T follicular helper cell (primary cell): ENCODE data around the gene RAPGEF4.
"Not testable (repeated sequence)": the region's sequence is repeated elsewhere in the genome, so short reads cannot be mapped to it uniquely, and the experiment has no call there.

ENCODE experiments used
- DNase-seq: peaks from one replicate; pipeline ENCODE4 v3.0.0-alpha.2; 2020; ENCODE audit warnings: low read depth

The RAPGEF4 gene

DNA sequence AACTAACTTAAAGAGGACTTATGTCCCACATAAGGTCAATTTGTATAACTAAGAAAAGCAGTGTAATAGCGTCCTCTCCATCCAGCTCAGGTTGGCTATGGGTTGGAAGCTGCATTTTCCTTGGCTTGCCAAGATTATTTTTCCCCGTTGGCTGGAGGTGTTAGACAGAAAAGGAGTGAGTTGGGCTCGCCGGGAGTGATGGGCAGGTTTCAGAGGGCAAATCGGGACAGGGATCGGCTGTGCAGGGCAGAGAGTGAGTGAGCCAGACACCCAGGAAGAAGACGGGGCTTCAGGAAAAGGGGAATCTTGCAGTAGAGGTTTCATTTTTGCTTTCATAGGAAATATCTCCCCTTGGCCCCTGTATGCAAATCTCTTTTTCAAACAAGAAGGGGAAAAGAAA lies 298.5 kb downstream of the RAPGEF4 start:
- no peak for DNase-seq

DNA sequence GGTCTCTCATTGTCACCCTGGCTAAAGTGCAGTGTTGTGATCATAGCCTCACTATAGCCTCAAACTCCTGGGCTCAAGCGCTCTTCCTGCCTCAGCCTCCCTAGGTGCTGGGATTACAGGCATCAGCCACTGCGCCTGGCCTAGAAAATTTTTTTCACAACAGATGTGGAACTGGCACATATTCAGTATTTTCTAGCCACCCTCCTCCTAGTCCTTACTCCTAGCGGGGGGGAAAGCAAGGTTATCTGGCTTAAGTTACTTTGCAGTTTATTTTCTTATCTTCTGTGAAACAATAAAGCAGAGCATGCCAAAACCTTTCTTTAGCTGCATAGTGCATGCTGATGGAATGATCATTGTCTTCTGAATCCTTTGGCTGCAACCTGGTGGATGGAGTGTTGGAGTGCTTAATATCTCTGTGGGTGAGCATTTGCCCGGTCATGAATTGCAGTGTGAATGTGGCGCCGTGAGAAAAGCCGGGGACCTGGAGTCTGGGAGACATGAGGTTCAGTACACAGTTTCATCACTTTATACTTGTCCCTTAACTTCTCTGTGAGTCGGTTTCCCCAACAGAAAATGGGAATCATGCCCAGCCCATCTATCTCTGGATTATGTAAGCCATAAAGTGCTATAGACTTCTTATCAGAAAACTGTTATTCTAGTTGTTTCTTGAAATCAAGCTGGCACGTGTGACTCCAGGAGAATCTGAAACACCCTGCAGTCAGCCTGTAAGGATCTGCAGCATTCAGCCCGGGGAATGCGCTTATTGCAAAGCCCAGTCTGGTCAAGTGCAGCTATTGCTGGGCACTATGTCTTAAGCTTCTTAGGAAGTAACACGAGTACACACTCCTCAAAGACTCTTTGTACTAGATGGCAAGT lies 301.8 kb downstream of the RAPGEF4 start:
- no peak for DNase-seq

DNA sequence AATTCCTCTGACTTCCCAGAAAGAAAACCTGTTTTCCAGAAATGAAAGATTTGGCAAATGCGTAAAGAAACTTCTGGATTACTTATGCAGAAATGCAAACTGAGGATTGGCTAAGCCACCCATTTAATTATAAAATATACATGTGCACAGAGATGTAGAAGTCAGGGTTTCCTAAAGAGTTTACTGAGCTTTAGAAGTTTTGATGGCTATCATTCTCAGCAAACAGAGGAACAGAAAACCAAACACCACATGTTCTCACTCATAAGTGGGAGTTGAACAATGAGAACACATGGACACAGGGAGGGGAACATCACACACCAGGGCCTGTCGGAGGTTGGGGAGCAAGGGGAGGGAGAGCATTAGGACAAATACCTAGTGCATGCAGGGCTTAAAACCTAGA lies 302.6 kb downstream of the RAPGEF4 start:
- DNase-seq = not testable (repeated sequence)

DNA sequence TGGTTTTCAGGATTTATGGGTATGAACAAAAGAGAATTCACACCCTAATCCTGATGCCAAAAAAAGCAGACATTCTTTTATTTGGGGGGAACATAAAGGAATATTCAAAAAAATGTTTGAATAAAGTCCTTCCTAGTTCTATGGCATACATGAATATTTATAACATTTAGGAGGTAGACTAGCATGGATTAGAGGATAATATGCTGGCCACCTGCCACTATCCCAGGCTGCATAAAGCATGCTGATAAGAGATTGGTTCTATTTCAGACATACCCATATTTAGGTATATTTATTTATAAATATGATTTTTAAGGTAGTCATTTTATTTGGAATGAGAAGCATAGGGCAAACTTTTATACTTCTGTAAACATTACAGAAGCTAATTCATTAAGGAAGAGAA lies 305.1 kb downstream of the RAPGEF4 start:
- no peak for DNase-seq

DNA sequence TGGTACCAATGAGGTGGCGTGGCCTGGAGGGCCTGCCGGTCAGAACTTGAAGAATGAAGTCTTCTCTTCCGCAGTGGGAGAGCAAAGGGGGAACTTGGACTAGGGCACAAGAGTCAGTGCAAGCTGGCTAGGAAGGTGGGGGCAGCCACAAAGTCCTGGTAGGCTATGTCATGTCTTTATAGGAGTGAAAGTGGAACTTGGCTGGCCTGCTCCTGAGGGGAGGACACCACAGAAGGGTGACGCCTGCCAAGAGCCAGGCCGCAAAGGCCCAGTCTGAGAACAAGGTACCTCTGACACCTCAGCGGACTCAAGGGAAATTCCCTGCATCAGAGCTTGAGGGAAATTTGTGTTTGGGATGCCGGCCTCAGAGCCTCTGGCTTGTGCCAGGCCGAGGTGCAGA lies 307.8 kb downstream of the RAPGEF4 start:
- no peak for DNase-seq

DNA sequence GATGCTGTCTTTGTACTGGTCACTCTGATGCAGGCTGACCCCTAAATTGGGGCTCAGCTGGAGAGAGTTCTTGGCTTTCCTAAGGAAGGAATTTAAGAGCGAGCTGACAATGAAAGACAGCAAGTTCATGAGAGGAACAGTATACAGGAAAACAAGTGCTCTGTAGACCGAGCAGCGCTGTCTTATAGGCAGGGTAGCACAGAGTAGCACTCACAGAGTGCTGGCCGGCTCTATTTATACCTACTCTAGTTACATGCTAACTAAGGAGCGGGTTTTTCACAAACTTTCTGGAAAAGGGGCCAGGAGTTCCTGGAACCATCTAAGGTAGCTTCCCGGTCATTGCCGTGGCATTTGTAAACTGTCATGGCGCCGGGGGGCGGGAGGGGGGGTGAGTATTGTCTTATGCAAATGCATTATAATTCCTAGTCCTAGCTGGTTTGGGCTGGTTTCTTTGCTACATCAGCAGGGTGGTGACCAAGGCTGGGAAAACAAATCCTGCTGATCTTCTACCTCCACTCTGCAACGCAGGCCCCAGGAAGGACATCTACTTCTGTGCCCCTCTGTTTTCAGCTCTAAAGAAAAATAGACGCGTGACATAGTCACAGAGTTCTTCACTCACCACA lies 308.4 kb downstream of the RAPGEF4 start:
- DNase-seq = no peak

DNA sequence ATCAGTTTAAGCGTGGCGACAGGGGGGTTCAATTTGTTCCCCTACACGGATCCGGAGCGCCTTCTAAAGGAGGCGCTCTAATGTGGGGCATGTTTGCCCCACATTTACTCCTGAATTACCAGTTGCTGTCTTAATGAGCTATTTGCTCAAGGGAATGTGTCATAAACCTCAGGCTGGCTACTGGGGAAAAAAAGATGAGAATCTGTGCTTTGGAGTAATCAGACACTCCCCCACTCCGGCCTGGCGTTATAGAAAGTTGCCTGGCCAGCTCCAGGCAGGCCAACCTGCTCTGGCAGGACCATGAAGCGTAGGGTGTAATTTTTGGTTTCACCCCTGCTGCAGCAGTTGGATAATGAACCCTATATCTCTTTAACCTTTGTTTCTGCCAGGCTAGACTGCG lies 309.0 kb downstream of the RAPGEF4 start:
- no peak for DNase-seq

DNA sequence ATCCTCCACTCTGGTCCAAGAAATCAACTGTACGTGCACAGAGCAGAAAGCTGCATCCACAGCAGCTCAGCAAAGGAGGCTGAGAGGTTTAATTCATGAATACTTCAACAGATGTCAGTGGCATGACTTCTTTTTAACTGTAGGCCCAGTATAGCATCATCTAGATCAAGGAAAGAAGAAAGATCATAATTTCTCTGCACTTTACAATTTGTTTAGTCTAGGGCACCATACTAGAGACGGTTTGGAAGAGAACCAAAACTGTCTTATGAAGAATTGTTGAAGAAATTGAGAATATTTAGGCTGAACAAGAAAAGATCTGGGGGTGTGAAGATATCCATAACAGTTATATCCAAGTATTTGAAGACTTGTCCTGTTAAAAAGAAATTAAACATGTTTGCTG lies 309.5 kb downstream of the RAPGEF4 start:
- no peak for DNase-seq

DNA sequence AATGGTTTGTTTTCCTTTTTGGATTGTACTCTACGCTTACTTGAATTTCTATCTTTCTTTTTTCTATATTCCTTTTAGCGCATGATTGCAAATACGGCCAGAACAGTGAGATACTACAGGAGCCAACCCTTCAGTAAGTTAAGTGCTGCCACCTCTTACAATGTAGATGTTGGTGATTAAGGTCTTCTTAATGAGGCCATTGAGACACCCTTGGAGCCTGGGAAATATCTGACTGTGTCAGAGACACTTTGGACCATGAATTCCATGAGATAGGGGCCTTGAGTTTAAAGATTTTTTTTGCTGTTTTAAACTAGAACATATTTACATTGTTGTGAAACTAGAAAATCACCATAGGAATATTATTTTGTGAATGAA lies 312.9 kb downstream of the RAPGEF4 start:
- DNase-seq = no peak

DNA sequence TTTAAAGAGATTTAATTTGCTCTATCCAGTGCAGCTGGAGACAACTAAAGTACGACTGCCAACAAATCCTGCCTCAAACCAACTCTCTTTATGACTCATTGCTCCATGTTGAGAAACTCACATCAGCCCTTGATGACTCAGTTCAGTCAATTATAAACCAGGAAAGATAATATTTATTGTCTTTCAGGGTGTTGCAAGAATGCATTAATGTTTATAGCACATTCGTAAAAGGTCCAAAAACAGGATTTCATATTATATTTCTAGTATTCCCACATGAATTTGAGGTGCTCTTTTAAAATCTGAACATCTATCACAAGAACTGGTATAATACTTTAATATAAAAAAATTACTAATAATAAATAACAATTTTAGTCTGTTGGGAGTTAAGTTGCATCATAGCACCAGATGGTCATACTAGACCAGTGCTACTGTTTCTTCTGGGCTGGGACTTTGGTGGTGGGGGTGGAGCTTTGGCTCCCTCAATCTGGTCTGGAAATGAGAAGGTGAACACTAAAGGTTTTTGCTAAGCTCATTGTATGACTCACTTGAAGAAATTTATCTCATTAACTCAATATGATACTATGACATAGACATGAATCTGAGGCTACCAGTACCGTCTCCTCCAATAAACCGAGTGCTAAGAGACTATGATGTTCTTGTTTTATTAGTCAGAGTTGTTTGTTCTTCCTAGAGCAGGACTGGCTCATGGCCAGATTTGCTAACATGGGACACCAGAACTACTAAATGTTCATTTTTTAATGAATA lies 313.4 kb downstream of the RAPGEF4 start:
- no peak for DNase-seq

DNA sequence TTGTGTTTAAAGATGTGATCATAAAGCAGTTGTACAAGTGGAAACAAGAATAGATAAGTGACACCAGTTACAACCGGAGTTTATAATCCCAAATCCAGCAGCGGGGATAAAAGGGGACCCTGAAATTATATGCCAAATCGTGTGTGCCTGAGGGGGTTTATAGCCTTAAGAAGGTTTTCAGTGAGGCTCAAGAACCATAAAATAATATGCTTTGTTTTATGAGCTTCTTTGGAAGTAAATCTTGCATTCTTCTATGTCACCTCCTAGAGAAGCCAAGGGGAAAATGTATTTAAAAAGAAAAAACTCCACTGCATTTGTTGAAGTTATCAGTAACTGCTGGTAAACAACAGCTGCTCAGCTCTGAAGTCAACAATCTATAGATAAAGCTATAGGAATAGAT lies 314.2 kb downstream of the RAPGEF4 start:
- DNase-seq = no peak

DNA sequence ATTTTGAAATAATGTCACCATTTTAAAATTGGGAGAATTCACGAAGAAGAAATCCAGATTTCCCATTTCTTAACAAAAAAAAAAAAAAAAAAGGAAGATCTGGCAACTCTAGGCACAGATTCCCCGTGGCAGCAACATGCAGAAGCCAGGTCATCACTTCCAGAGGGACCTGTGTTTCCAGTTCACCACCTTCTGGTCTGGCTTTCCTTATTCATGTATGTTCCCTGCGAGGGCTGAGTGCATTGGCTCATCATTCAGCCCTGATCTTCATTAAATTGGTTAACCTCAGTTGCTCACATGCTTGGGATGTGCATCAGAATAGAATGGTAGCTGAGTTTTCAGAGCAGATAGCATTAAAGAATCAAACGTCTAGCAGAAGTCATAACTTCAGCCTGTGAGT lies 315.0 kb downstream of the RAPGEF4 start:
- DNase-seq = no peak

DNA sequence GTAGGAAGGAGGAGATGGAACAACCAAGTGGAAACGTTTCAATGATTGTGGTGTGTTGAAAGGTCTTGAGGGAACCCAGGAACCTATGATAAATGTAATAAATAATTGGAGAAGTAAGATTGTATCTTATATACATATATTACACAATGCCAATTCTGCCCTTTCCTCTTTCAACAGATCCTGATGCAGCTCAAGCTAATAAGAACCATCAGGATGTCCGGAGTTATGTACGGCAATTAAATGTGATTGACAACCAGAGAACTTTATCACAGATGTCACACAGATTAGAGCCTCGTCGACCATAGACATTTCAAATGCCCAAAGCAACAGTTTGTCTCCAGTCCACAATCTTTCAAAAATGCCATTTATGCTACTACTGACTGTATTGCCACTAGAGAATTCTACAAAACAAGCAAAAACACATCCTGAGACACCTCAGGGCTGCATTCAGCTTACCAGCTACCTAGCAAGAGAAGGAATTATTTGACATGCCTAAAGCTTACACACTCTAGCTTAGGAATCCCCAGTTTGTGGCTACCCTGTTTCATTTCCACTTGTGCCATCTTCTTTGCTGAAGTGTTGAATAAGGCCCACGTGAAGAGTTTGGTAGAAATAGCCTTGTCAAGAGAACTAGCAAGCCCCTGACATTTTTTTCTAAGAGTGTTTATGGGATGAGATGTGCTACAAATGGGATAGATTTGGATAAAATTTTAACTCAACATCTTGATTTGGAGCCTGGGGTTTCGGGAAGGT lies 316.0 kb downstream of the RAPGEF4 start:
- no peak for DNase-seq

DNA sequence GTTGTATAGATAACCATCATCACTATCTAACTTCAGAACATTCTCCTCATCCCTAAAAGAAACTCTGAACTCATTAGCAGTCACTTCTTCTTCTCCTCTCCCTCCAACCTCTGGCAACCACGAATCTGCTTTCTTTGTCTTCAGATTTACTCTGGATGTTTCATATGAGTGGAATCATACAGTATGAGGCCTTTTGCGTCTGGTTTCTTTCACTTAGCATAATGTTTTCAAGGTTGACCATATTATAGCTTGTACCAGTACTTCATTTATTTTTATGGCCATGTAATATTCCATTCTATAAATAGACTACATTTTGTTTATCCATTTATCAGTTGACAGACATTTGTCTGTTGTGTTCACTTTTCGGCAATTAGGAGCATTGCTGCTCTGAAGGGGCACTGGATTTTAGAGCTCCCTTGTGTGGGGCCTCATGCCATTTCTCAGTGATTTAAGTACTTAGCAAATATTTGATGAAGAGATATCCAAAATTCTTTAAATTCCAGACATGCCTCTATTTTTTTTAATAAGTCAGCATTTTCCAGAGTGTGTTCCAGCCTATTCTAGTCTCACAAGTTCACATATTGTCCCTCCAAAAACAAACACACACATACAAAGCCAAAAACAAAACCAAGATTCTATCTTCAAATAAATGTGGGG lies 317.5 kb downstream of the RAPGEF4 start:
- DNase-seq = no peak

DNA sequence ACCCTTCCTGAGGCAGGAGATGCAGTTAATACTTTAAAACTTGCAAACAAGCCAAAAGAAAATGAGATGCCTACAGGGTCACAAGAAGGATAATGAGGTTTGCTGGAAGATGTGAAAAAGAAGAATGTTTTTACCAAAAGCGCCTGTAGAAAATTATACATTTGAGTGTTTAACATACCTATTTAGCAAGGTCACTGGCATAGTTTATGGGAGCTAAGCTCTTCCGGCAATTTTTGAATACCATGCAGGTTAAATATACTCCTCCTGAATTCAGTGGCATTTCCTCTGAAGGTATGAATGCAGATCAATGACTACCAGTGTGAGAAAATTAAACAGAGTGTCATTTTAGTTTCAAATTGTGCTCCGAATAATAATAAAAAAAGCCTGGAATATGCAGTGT lies 318.8 kb downstream of the RAPGEF4 start:
- no peak for DNase-seq

DNA sequence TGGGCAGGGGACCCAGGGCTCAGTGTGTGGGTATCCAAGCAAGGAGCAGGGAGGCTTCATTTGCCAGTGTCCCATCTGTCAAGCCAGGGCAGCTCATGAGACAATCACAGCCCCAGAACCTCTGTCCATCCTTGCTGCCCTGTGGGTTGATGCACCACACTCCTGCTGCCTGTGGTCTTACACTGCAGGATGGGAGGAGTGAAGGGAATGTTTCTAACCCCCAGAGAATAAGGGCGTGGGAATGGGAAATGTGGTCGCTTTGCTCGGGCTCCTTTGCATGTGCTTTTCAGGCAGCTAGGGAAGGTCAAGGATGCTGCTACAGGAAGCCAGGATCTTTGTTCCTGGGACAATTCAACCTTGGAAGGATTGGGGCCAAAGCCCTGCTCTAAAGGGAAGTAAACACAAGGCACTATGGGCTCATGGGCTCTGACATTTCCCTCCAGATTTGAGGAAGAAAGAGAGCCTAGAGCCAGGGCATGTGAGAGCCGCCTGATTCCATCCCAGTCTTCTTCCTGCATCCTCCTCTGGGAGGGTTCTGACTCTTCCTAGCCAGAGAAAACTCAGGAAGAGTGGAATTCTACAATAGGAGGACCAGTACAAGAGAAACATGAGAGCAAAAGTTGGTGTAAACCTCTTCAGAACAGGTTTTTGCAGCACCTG lies 321.2 kb downstream of the RAPGEF4 start:
- DNase-seq = no peak

DNA sequence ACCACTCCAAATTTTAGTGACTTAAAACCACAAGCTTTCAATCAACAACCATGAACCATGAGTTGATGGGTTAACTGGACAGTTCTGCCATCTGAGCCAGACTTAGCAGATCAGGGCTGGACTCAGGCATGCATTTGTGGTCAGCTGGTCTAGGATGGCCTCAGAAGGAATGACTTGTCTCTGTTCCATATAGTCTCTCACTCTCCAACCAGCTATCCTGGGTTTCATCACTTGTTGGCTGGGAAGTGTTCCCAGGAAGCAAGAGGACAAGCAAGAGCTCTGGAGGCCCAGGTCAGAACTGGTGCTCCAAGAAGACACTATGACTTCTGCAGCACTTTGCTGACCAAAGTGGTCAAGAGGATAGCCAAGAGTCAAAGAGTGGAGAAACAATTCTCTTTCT lies 322.5 kb downstream of the RAPGEF4 start:
- DNase-seq = no peak

DNA sequence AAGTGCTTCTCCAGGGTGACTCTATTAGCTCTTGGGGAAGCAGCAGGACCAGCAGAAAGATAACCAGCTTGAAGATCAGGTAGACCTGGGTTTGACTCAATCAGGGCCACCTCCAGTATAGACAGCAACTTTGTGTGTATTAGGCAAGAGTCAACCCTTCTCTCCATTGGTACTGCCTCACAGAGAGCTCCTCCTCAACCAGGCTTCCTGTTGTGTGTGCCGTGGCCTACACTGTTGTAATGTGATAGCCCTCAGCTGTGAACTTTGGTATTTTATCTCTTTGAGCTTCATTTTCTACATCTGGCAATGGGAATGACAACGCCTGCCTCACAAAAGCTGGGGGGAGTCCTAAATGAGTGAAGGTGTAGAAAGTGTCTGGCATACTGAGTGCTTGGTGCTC lies 323.0 kb downstream of the RAPGEF4 start:
- no peak for DNase-seq

DNA sequence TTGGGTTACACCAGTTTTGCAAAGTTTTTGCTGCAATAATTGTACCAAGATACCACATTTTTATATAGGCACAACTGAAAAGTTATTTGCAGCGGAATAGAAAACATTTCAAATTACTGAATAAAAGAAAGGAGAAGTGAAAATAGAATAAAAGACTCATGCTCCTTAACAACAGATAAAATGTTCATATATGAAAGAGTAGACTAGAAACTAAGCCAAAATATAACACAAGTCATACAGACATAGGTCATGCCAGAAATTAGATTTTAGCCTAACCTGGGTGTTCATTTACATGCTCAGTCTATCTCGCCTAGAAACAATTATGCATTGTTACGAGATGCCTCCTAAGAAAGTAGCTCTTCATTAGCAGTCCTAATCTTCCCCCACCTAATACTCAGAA lies 323.6 kb downstream of the RAPGEF4 start:
- no peak for DNase-seq

DNA sequence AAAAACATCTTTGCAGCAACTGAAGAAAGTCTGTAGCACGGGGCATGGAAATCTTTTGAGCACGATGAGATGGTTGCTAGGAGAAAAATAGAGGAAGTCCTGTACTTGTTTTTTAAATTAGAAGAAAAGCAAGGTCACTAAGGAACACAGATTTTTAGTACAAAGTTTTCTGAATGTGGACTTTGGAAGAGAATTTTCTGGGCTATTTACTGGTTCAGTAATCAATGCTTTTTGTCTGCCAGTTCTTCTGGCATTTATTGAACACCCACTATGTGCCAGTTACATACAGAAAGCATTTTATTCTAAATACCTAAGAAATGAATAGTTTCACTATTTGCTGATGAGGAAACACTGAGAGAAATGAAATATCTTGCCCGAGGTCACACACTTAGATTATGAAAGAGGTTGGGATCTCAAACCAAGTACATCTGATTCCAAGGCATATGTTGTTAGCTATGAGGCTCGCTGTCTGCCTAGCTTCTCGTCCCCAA lies 324.4 kb downstream of the RAPGEF4 start:
- no peak for DNase-seq

DNA sequence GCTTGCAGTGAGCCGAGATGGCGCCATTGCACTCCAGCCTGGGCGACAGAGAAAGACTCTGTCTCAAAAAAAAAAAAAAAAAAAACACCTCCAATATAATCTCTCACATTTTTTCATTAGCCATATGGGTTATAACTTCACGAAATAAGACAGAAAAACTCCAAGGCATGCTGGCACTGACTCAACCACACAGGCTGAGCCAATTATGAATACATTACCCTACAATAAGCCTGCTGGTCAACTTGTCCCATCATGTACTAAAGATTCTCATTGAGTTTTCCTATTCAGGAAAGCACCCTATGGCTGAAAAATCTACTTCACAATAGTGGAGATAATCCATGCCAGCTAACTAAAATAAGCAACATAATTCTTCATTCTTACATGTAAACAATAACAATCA lies 327.2 kb downstream of the RAPGEF4 start:
- no peak for DNase-seq
